ENCODE results near the gene KCNJ9.

DNA sequence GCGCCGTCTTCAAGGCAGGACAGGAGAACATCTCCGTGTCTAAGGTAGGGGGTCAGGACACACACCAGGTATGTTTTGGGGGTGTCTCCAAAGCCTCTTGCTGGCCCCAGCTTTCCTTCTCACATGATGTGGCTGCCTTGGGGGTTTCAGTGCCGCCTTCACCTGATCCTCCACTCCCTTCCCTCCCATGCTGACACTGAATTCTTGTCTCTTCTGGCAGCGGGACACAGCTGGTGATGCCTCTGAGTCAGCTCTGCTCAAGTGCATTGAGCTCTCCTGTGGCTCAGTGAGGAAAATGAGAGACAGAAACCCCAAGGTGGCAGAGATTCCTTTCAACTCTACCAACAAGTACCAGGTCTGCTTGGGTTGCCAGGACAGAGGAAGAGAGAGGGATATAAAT, 47.7 kb downstream of the KCNJ9 start:
- TF ChIP-seq, protein P1, sequence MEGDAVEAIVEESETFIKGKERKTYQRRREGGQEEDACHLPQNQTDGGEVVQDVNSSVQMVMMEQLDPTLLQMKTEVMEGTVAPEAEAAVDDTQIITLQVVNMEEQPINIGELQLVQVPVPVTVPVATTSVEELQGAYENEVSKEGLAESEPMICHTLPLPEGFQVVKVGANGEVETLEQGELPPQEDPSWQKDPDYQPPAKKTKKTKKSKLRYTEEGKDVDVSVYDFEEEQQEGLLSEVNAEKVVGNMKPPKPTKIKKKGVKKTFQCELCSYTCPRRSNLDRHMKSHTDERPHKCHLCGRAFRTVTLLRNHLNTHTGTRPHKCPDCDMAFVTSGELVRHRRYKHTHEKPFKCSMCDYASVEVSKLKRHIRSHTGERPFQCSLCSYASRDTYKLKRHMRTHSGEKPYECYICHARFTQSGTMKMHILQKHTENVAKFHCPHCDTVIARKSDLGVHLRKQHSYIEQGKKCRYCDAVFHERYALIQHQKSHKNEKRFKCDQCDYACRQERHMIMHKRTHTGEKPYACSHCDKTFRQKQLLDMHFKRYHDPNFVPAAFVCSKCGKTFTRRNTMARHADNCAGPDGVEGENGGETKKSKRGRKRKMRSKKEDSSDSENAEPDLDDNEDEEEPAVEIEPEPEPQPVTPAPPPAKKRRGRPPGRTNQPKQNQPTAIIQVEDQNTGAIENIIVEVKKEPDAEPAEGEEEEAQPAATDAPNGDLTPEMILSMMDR (IDR thresholded peaks at IDR 0.05): no peak
- no peak for TF ChIP-seq POLR2A (IDR thresholded peaks at IDR 0.05)
